Epidermal melanocyte (primary cell): ENCODE measurements around the gene TMCO1.
"Not testable (repeated sequence)": the region's sequence is repeated elsewhere in the genome, so short reads cannot be mapped to it uniquely, and the experiment has no call there.

Experiments
- DNase-seq: peaks from one replicate; pipeline ENCODE4 v3.0.0; 2011; ENCODE audit warnings: low spot score; ENCODE audit not compliant: insufficient read length

Gene TMCO1

DNA sequence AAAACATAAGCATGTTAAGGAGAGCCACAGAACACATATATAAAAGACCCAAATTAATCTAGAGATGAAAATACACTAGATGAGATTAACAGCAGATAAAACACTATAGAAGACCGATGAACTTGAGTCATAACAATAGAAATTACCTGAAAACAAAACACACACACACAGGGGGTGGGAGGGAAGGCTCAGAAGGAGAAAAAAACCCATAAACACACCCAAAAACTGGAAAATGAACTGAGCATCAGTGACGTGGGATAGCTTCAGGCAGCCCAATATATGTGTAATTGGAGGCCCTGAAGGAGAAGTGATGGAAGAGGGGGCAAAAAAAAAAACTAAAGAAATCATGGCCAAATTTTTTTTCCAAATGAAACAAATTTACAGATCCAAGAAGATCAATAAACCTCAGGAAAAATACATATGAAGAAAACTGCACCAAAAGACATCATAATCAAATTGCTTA is 81.7 kb downstream of the TMCO1 start:
- DNase-seq, result no peak

DNA sequence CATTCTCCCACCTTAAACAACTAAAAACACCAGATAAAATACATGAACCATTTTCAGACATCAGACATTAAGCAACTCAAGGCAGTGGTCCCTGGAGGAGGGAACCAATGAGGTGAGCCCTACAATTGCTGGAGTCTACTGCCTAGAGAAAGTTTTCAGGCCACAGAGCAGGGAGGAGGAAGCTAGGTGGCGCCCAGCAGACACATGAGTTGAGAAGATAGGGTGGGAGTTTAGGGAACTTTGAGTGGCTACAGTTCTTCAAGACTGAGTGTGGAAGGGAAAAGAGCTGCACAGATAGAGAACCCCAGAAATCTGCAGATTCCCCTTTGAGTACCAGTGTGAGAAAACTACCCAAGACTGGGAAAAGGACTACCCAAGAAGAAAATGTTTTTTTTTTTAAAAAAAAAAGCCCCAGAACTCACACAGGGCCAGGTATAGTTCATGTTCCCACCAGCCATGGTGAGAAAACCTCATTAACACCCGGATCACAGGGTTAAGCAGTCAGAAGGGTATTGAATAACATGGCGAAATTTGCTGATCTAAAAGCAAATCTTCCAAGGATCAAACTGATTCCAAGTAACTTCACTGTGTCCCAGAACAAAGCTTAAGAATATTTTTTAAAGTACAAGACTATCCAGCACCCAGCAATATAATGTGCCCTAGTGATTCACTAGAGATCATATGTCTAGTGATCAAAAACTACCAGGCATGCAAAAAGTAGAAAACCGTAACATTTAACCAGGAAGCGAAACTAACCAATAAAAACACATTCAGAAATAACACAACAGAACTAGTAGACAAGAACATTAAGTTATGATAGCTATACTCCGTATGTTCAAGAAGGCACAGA is 82.3 kb downstream of the TMCO1 start:
- no peak for DNase-seq

DNA sequence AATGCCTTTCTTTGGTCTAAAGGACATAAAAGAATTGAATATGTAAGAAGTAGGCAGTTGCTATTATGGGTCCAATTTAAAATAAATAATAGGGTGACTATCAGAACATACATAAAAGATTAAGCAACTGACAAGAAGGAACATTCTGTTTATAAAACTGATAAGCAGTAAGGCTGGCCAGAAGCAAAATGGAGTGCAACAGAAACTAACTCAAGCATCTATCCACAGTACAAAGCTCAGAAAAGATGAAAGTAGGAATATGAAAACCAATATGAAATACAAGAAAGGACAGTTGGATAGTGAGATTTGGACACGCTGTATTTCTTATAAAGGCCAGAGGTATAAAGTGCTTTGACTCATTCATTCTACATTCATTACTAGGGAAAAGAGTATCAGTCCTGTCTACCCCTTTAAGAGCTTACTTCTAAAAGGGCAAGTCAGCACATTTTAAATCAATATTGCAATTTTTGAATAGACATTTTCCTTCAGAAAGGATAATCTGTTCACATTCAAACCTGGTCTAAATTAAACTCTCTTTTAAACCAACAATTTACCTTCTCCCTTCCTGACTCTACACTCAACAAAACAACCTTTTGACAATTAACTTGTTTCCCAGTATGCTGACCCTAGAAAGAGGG is 84.7 kb downstream of the TMCO1 start:
- no peak for DNase-seq

DNA sequence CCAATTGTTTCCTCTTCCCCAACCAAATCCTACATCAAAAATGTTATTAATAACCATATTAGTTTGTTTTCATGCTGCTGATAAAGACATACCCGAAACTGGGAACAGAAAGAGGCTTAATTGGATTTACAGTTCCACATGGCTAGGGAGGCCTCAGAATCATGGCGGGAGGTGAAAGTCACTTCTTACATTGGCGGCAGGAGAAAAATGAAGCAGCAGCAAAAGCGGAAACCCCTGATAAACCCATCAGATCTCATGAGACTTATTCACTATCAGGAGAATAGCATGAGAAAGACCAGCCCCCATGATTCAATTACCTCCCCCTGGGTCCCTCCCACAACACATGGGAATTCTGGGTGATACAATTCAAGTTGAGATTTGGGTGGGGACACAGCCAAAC is 87.9 kb downstream of the TMCO1 start:
- DNase-seq, result not testable (repeated sequence)

DNA sequence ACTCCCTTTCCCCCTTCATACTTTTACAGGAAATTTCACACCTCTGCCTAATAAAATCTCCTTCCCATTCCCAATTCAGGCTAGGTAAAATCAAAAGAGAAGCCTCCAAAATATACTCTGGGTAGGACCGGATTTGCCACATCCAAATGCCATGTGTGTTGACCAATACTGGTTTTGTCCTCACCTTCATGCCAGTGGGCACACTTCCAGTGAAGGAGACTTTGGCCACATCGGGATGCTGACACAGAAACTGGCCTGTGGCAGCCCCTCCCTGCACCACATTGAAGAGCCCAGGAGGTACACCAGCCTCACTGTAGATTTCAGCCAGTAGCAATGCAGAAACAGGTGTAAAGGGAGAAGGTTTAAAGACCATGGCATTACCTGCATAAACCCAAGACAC is 88.4 kb downstream of the TMCO1 start:
- DNase-seq, result no peak

DNA sequence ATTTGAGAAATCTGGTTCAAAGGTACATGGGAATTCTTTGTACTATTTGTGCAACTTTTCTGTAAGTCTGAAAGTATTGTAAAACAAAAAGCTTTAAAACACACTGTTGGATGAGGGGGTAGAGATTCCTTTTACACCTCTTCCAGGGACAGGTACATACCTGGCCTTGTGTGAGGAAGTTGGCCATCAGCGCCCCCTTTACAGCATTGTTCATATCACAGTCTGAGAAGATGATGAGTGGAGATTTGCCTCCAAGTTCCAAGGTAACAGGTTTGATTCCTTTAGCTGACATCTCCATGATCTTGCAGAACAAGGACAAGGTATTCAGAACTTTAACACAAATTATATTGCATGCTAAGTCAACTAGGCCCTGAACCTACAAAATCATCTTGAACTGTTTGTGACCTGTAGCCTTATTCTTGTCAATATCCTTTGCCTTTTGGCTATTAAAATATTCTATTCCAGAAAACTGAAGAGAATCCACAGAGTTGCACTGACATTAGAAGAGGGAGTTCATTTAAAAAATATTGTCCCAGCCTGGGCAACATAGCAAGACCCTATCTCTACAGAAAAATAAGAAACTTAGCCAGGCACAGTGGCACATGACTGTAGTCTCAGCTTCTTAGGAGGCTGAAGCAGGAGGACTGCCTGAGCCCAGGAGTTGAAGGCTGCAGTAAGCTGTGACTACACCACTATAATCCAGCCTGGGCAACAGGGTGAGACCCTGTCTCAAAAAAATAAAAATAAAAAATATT is 89.2 kb downstream of the TMCO1 start:
- no peak for DNase-seq

DNA sequence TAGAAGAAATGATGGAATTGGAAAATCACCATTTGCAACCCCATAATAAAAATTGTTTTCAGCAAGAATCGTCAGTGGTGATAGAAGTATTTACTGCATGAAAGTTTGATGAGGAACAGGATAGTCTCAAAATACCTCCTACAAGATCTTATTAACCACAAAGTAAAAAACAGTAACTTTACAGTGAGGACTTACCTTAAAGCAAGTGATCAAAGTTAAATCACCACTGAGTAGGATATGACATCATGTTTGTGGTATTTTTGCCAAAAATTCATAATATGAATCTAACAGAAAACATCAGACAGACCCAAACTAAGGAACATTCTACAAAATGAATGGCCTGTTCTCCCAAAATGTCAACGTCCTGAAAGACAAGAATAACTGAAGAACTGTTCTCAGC is 90.2 kb downstream of the TMCO1 start:
- no peak for DNase-seq
